HepG2 (cell line): ENCODE data around the gene FOXRED2. TPM values are rescaled to one million over a fixed set of nuclear protein-coding genes. Genes with fewer than 3 reads are reported as not detected.
"Not testable (repeated sequence)": the region's sequence is repeated elsewhere in the genome, so short reads cannot be mapped to it uniquely, and the experiment has no call there.

ENCODE experiments used
- ATAC-seq: fragments of 200-7000 bp; cut with Tn5 transposase; 3 replicates; pipeline ENCODE4 v1.9.1; 2020; ENCODE audit warnings: mild to moderate bottlenecking, moderate library complexity
- BruUV-seq: library from RNA; stranded (reverse); fragments of 400-500 nt; replicated peaks from 2 replicates; lab custom pipeline; 2021; lab: Mats Ljungman, UMichigan
- CTCF ChIA-PET: fragments of 300-600 bp; formaldehyde crosslinking; extraction: SDS; loops from one replicate; lab custom pipeline; 2021; ENCODE audit warnings: low total read pairs, inconsistent platforms, low intra/inter-chr PET ratio; lab: Yijun Ruan, JAX
- POLR2A ChIA-PET: fragments of 350-600 bp; sonication (Branson Sonifier 250); formaldehyde crosslinking; loops from one replicate; lab custom pipeline; 2020; ENCODE audit warnings: antibody characterized with exemption, inconsistent platforms; lab: Yijun Ruan, JAX
- DNase-seq: peaks from one replicate; pipeline ENCODE4 v3.0.0-alpha.2; 2015; ENCODE audit warnings: low spot score
- FAIRE-seq: peaks from 3 replicates; lab custom pipeline; 2011; peaks lifted over from hg19 to GRCh38; lab: Jason Lieb, UNC
- H2AFZ ChIP-seq: one replicate; pipeline ENCODE4 v1.6.1; 2011; ENCODE audit warnings: low read length, inconsistent platforms
- H3K27ac ChIP-seq: fragments of 300-600 bp; 3 replicates; pipeline ENCODE4 v1.8.0; 2011; ENCODE audit warnings: mixed run types, mild to moderate bottlenecking, mixed read lengths, low read length, inconsistent platforms; ENCODE audit not compliant: insufficient read depth; ENCODE audit errors: extremely low read length
- H3K27me3 ChIP-seq, 2 experiments: fragments of 200-600 bp in 1 of 2; 2 replicates in 1 of 2; 3 replicates in 1 of 2; pipeline versions ENCODE4 v1.6.0 to v1.8.0; 2011; ENCODE audit warnings: low read length in 2 of 2, mild to moderate bottlenecking in 2 of 2, moderate library complexity in 2 of 2, inconsistent platforms in 1 of 2; ENCODE audit not compliant: insufficient read depth in 2 of 2, control insufficient read depth in 1 of 2
- H3K36me3 ChIP-seq, 2 experiments: fragments of 200-600 bp in 1 of 2; replicated peaks in 1 of 2; 2 replicates in 1 of 2; 3 replicates in 1 of 2; pipeline versions ENCODE4 v1.5.1 to v1.8.0; 2011; ENCODE audit warnings: low read length in 2 of 2, inconsistent platforms in 1 of 2; ENCODE audit not compliant: insufficient read depth in 2 of 2, control insufficient read depth in 1 of 2
- H3K4me1 ChIP-seq: 2 replicates; pipeline ENCODE4 v1.5.1; 2012; ENCODE audit warnings: low read length, inconsistent platforms; ENCODE audit not compliant: insufficient read depth
- H3K4me2 ChIP-seq: 2 replicates; pipeline ENCODE4 v1.6.0; 2011; ENCODE audit warnings: low read depth, low read length, inconsistent platforms
- H3K4me3 ChIP-seq, 3 experiments: fragments of 200-600 bp in 1 of 3; sonication (generic), shearing (Covaris generic) in 1 of 3; replicated peaks in 1 of 3; 2 replicates each; pipeline ENCODE4 v1.5.1; 2011 to 2016; ENCODE audit warnings: low read length in 3 of 3, inconsistent platforms in 2 of 3, low read depth in 2 of 3, mild to moderate bottlenecking in 2 of 3, control low read depth in 1 of 3, mixed read lengths in 1 of 3; ENCODE audit not compliant: insufficient read depth in 1 of 3
- H3K79me2 ChIP-seq: one replicate; pipeline ENCODE4 v1.6.1; 2011; ENCODE audit warnings: low read length, inconsistent platforms; ENCODE audit not compliant: insufficient read depth
- H3K9ac ChIP-seq: 2 replicates; pipeline ENCODE4 v1.6.0; 2011; ENCODE audit warnings: mild to moderate bottlenecking, low read depth, low read length, inconsistent platforms; ENCODE audit not compliant: insufficient read depth
- H3K9me3 ChIP-seq: 2 replicates; pipeline ENCODE4 v1.5.1; 2012; ENCODE audit warnings: mild to moderate bottlenecking, low read length
- H4K20me1 ChIP-seq: 2 replicates; pipeline ENCODE4 v1.6.0; 2011; ENCODE audit warnings: inconsistent platforms, mild to moderate bottlenecking, low read length, moderate library complexity; ENCODE audit not compliant: insufficient read depth
- NBN ChIP-seq: fragments of 450-650 bp; conservative IDR thresholded peaks from 2 replicates; pipeline ENCODE4 v1.6.1; 2017
- NCOA1 ChIP-seq: sonication (generic); formaldehyde crosslinking; IDR thresholded peaks from 2 replicates; pipeline ENCODE4 v1.9.0; 2021; ENCODE audit warnings: missing genetic modification reagents
- NCOA5 ChIP-seq: sonication (generic); formaldehyde crosslinking; IDR thresholded peaks from 2 replicates; pipeline ENCODE4 v1.4.0; 2020; ENCODE audit warnings: missing genetic modification reagents
- NR1H2 ChIP-seq: sonication (generic); formaldehyde crosslinking; IDR thresholded peaks from 2 replicates; pipeline ENCODE4 v1.8.1; 2022; ENCODE audit warnings: low read depth, missing genetic modification reagents, borderline replicate concordance
- POLR2AphosphoS2 ChIP-seq: IDR thresholded peaks from 2 replicates; pipeline ENCODE4 v1.6.1; 2011; ENCODE audit warnings: low read depth, low read length, improper control_type of control experiment
- RFX1 ChIP-seq: fragments of 450-650 bp; IDR thresholded peaks from 2 replicates; pipeline ENCODE4 v1.6.1; 2017
- ZNF136 ChIP-seq: sonication (generic); formaldehyde crosslinking; IDR thresholded peaks from 2 replicates; pipeline ENCODE4 v1.8.1; 2022; ENCODE audit warnings: low read depth, mild to moderate bottlenecking, moderate library complexity, missing genetic modification reagents
- ZNF496 ChIP-seq: sonication (generic); formaldehyde crosslinking; IDR thresholded peaks from 2 replicates; pipeline ENCODE4 v1.8.1; 2023; ENCODE audit warnings: mild to moderate bottlenecking, moderate library complexity, missing genetic modification reagents; ENCODE audit not compliant: insufficient replicate concordance
- ZNF605 ChIP-seq: sonication (generic); formaldehyde crosslinking; IDR thresholded peaks from 2 replicates; pipeline ENCODE4 v1.8.0; 2022; ENCODE audit warnings: mild to moderate bottlenecking, missing genetic modification reagents
- ZNF670 ChIP-seq: sonication (generic); formaldehyde crosslinking; IDR thresholded peaks from 2 replicates; pipeline ENCODE4 v1.8.0; 2022; ENCODE audit warnings: mild to moderate bottlenecking, missing genetic modification reagents, borderline replicate concordance
- ZNF724P ChIP-seq: sonication (generic); formaldehyde crosslinking; IDR thresholded peaks from 2 replicates; pipeline ENCODE4 v1.8.0; 2022; ENCODE audit warnings: missing genetic modification reagents, borderline replicate concordance
- ZNF772 ChIP-seq: sonication (generic); formaldehyde crosslinking; IDR thresholded peaks from 2 replicates; pipeline ENCODE4 v1.5.0; 2020; ENCODE audit warnings: mild to moderate bottlenecking, missing genetic modification reagents
- WGBS: methylation state at CpG from one replicate; pipeline ENCODE4 v1.1.6; 2017; ENCODE audit warnings: low lambda C conversion rate; 5-methylcytosine and 5-hydroxymethylcytosine counted together
- in situ Hi-C: cut with HindIII; loops from 2 replicates; pipeline ENCODE4 v1.10.0; 2017; ENCODE audit warnings: low pct_unique_long_range_greater_than_20kb; ENCODE audit not compliant: extremely low pct_ligation_motif_present
- intact Hi-C: fragments of 100-400 bp; cut with micrococcal nuclease; formaldehyde crosslinking; loops from one replicate; pipeline ENCODE4 v1.10.0; 2022; ENCODE audit not compliant: unreplicated experiment
- polyA plus RNA-seq, 8 experiments: library from polyadenylated mRNA; depleted of rRNA in 3 of 8; stranded (reverse) in 7 of 8; unstranded in 1 of 8; fragments of >200 nt; fragmentation: Illumina TruSeq in 4 of 8; extraction: Trizol in 4 of 8; gene quantifications; 2 replicates each; pipeline versions ENCODE4 v1.2.1 to v1.2.3, GENCODE V29; 2011 to 2016; ENCODE audit warnings: low read depth in 4 of 8, missing spikeins in 1 of 8, mixed read lengths in 1 of 8; ENCODE audit not compliant: insufficient read depth in 1 of 8
- total RNA-seq, 5 experiments: library from RNA; depleted of rRNA; stranded (reverse); fragments of >200 nt; fragmentation: Illumina TruSeq; extraction: Trizol; gene quantifications; 2 replicates each; pipeline ENCODE4 v1.2.3, GENCODE V29; 2016; ENCODE audit warnings: low read depth in 1 of 5
- TF ChIP-seq, protein P1 (sequence below): sonication (generic); formaldehyde crosslinking; IDR thresholded peaks from 2 replicates; pipeline ENCODE4 v1.8.0; 2022; ENCODE audit warnings: mild to moderate bottlenecking, missing genetic modification reagents
- TF ChIP-seq, protein P2 (sequence below): sonication (generic); formaldehyde crosslinking; IDR thresholded peaks from 2 replicates; pipeline ENCODE4 v1.5.0; 2020; ENCODE audit warnings: missing genetic modification reagents, mild to moderate bottlenecking, borderline replicate concordance
- TF ChIP-seq, protein P3 (sequence below): sonication (generic); formaldehyde crosslinking; IDR thresholded peaks from 2 replicates; pipeline ENCODE4 v1.8.1; 2023; ENCODE audit warnings: mild to moderate bottlenecking, moderate library complexity, missing genetic modification reagents

Gene FOXRED2
- total and polyA plus RNA-seq, 2 of the 13 experiments (the other 11 are each of a cell fraction or from before 2014, with no cell fraction given), result 9.3 to 28.1 TPM

DNA sequence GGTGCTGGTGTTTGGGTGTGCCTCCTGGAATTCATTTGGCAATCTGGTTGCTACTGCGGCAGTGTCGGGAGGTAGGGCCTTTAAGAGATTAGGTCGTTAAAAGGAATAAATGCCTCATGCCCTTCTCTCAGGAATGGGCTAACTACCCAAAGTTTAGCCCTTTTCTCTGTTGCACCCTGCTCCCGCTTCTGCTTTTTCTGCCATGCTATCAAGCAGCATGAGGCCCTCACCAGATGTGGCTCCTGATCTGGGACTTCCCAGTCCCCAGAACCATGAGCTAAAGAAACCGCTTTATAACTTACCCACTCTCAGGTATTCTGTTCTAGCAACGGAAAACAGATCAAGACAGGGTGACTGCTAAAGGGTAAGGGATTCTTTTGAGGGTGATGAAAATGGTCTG is 15.8 kb upstream of the FOXRED2 start (continued):
- TF ChIP-seq, protein P1, sequence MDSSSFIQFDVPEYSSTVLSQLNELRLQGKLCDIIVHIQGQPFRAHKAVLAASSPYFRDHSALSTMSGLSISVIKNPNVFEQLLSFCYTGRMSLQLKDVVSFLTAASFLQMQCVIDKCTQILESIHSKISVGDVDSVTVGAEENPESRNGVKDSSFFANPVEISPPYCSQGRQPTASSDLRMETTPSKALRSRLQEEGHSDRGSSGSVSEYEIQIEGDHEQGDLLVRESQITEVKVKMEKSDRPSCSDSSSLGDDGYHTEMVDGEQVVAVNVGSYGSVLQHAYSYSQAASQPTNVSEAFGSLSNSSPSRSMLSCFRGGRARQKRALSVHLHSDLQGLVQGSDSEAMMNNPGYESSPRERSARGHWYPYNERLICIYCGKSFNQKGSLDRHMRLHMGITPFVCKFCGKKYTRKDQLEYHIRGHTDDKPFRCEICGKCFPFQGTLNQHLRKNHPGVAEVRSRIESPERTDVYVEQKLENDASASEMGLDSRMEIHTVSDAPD (CRISPR knock-in tag), result no peak
- TF ChIP-seq POLR2AphosphoS2 (no peak), ZNF772 (CRISPR knock-in tag) (no peak), ZNF670 (CRISPR knock-in tag) (no peak)
- TF ChIP-seq, protein P2, sequence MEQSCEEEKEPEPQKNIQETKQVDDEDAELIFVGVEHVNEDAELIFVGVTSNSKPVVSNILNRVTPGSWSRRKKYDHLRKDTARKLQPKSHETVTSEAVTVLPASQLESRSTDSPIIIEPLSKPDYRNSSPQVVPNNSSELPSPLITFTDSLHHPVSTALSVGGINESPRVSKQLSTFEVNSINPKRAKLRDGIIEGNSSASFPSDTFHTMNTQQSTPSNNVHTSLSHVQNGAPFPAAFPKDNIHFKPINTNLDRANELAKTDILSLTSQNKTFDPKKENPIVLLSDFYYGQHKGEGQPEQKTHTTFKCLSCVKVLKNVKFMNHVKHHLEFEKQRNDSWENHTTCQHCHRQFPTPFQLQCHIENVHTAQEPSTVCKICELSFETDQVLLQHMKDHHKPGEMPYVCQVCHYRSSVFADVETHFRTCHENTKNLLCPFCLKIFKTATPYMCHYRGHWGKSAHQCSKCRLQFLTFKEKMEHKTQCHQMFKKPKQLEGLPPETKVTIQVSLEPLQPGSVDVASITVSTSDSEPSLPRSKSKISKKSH (CRISPR knock-in tag), result no peak
- TF ChIP-seq, protein P3, sequence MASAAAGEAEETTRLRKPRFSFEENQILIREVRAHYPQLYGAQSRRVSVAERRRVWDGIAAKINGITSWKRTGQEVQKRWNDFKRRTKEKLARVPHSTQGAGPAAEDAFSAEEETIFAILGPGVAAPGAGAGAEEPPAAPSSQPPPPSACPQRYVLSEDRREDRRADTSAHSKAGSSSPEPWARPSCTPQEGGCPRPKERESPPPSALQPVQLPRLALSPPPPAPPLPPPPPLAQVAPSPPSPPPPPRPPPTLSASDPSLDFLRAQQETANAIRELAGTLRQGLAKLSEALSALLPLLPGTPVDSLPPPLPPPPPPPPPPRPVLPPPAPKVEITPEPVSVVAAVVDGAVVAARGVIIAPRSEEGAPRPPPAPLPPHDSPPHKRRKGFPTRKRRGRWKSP (CRISPR knock-in tag), result no peak

DNA sequence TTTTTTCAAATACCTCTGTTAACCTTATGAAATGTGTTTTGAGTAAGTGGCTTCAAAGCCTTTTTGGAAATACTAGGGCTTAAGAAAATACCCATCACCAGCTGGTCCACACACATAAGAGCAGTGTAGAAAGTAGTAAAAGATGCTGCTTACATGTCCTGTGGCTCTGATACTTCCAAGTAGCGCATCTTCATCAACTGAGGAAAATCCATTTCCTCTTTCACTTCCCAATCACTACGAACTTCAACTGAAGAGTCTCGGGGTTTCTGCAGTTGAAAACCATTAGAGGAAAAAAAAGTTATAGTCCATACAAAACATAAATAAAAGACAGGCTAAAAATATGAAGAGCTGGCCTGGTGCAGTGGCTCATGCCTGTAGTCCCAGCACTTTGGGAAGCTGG is 13.6 kb upstream of the FOXRED2 start:
- ChIA-PET CTCF (no interaction called here), POLR2A (no interaction called here)
- DNase-seq, result no peak
- H3K9ac ChIP-seq, result no peak overlapping the region
- H3K36me3 ChIP-seq, result peaks cover 38 to 100% of the 10 kb centered on the region in 2 experiments
- FAIRE-seq, result no peak
- no TSS peak for BruUV-seq
- H3K4me2 ChIP-seq, result no peak overlapping the region
- H2AFZ ChIP-seq, result no peak overlapping the region
- in situ Hi-C loops (no loop called here), intact Hi-C loops (no loop called here)
- H3K4me1 ChIP-seq, result no peaks in the 10 kb centered on the region
- TF ChIP-seq ZNF724P (CRISPR knock-in tag) (no peak), NBN (no peak), RFX1 (no peak), NCOA5 (CRISPR knock-in tag) (no peak), ZNF605 (no peak), NCOA1 (CRISPR knock-in tag) (no peak), ZNF496 (no peak), ZNF136 (no peak), NR1H2 (CRISPR knock-in tag) (no peak)
- no peak for ATAC-seq
- H3K9me3 ChIP-seq, result no peaks in the 10 kb centered on the region
- 100% methylated on average over 3 of the region's 3 CpGs for WGBS
- no peak overlapping the region for H3K4me3 ChIP-seq
- H3K79me2 ChIP-seq, result no peaks in the 10 kb centered on the region
- H3K27me3 ChIP-seq, result no peaks in the 10 kb centered on the region
- H4K20me1 ChIP-seq, result 0 out of 2 replicates have a peak, but pooled peaks cover 2% of the 10 kb centered on the region
- H3K27ac ChIP-seq, result no peak overlapping the region

DNA sequence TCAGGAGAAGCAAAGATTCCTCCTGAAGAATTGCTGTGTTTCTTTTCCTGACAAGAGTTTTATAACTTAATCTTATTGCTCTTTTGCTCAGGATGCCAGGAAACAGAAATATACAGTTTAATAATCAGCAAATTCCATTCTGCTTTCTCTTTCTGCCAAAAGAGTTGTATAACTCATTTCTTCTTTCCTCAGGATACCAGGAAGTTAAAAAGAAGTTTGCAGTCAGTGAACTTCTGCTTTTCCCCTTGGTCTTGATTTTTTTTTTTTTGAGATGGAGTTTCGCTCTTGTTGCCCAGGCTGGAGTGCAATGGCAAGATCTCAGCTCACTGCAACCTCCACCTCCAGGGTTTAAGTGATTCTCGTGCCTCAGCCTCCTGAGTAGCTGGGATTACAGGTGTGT is 13.1 kb upstream of the FOXRED2 start:
- in situ Hi-C loops, H3K4me2 ChIP-seq, POLR2A ChIA-PET, H3K9ac ChIP-seq, H4K20me1 ChIP-seq, BruUV-seq, DNase-seq, ATAC-seq, H3K27ac ChIP-seq, CTCF ChIA-PET, FAIRE-seq, H3K9me3 ChIP-seq, H3K4me1 ChIP-seq, H2AFZ ChIP-seq, H3K79me2 ChIP-seq, H3K4me3 ChIP-seq, H3K27me3 ChIP-seq, intact Hi-C loops: not testable (repeated sequence)
- H3K36me3 ChIP-seq, result peaks cover 38 to 97% of the 10 kb centered on the region in 2 experiments
- 94% methylated on average over 2 of the region's 2 CpGs for WGBS
